B cell (primary cell): ENCODE data around the gene RCOR3. TPM values are rescaled to one million over a fixed set of nuclear protein-coding genes. Genes with fewer than 3 reads are reported as not detected.

Experiments
- ATAC-seq: fragments of 200-7000 bp; cut with Tn5 transposase; one replicate; pipeline ENCODE4 v1.10.0; 2021; ENCODE audit warnings: low read depth, mild to moderate bottlenecking, moderate number of reproducible peaks, moderate library complexity
- CTCF ChIA-PET: fragments of 350-600 bp; sonication (Branson Sonifier 250); formaldehyde crosslinking; loops from one replicate; lab custom pipeline; 2021; ENCODE audit warnings: antibody characterized with exemption, inconsistent platforms; lab: Charles Lee
- POLR2A ChIA-PET: fragments of 350-600 bp; sonication (Branson Sonifier 250); formaldehyde crosslinking; loops from one replicate; lab custom pipeline; 2021; ENCODE audit warnings: antibody characterized with exemption; lab: Charles Lee
- DNase-seq: peaks from one replicate; pipeline ENCODE4 v3.0.0; 2013
- H2AFZ ChIP-seq: 2 replicates; pipeline ENCODE4 v1.6.1; 2012; ENCODE audit warnings: mild to moderate bottlenecking, low read depth, low read length; ENCODE audit not compliant: insufficient read depth, poor library complexity, severe bottlenecking
- H3K27ac ChIP-seq, 2 donors: 1 replicate in 1 of 2; 2 replicates in 1 of 2; pipeline ENCODE4 v1.5.1; 2012 to 2013; ENCODE audit warnings: low read length in 2 of 2, mild to moderate bottlenecking in 2 of 2, moderate library complexity in 1 of 2
- H3K27me3 ChIP-seq, 4 experiments: fragments of 200-600 bp in 1 of 4; sonication (generic) in 1 of 4; replicated peaks in 1 of 4; 1 replicate in 2 of 4; 2 replicates in 2 of 4; pipeline versions ENCODE4 v1.6.1 to v1.7.0; 2013 to 2016; ENCODE audit warnings: low read length in 3 of 4, mild to moderate bottlenecking in 2 of 4, mixed read lengths in 1 of 4, moderate library complexity in 1 of 4; ENCODE audit not compliant: insufficient read depth in 4 of 4, control insufficient read depth in 3 of 4; ENCODE audit errors: control extremely low read depth in 1 of 4
- H3K36me3 ChIP-seq, 2 experiments: replicated peaks in 1 of 2; 1 replicate in 1 of 2; 2 replicates in 1 of 2; pipeline versions ENCODE4 v1.6.1 to v1.7.1; 2013; ENCODE audit warnings: low read length in 1 of 2; ENCODE audit not compliant: insufficient read depth in 2 of 2, control insufficient read depth in 1 of 2; ENCODE audit errors: control extremely low read depth in 1 of 2, extremely low read depth in 1 of 2
- H3K4me1 ChIP-seq, 2 donors: fragments of 200-600 bp in 1 of 2; sonication (generic) in 1 of 2; 1 replicate in 1 of 2; 2 replicates in 1 of 2; pipeline versions ENCODE4 v1.5.1 to v1.6.1; 2013 to 2017; ENCODE audit warnings: low read length in 2 of 2; ENCODE audit not compliant: control insufficient read depth in 2 of 2, insufficient read depth in 2 of 2
- H3K4me2 ChIP-seq: replicated peaks from 2 replicates; pipeline ENCODE3; 2012; ENCODE audit warnings: mild to moderate bottlenecking, low read depth, low read length; ENCODE audit not compliant: poor library complexity, severe bottlenecking
- H3K4me3 ChIP-seq, 5 experiments: fragments of 200-600 bp in 1 of 5; sonication (generic) in 1 of 5; 1 replicate in 3 of 5; 2 replicates in 2 of 5; pipeline versions ENCODE4 v1.5.1 to v1.7.0; 2011 to 2016; ENCODE audit warnings: low read length in 4 of 5, mild to moderate bottlenecking in 4 of 5, low read depth in 2 of 5, control low read depth in 1 of 5, moderate library complexity in 1 of 5; ENCODE audit not compliant: insufficient read depth in 1 of 5; ENCODE audit errors: control extremely low read depth in 1 of 5, extremely low read depth in 1 of 5
- H3K79me2 ChIP-seq: fragments of 200-600 bp; sonication (generic); one replicate; pipeline ENCODE4 v1.6.0; 2016; ENCODE audit warnings: low read length; ENCODE audit not compliant: control insufficient read depth, insufficient read depth
- H3K9ac ChIP-seq: fragments of 200-600 bp; sonication (generic); 2 replicates; pipeline ENCODE4 v1.6.1; 2017; ENCODE audit warnings: mild to moderate bottlenecking, low read length, moderate library complexity
- H3K9me3 ChIP-seq, 3 donors: one replicate each; pipeline versions ENCODE4 v1.6.1 to v1.7.1; 2013; ENCODE audit warnings: low read length in 2 of 3; ENCODE audit not compliant: control insufficient read depth in 2 of 3, insufficient read depth in 1 of 3; ENCODE audit errors: control extremely low read depth in 1 of 3
- H4K20me1 ChIP-seq: 2 replicates; pipeline ENCODE4 v1.6.0; 2012; ENCODE audit warnings: mild to moderate bottlenecking, low read length; ENCODE audit not compliant: insufficient read depth, control insufficient read depth, poor library complexity, severe bottlenecking
- H3K27ac Mint-ChIP-seq: one replicate; pipeline ENCODE4 v1.8.0; 2021; ENCODE audit warnings: mixed read lengths
- H3K27me3 Mint-ChIP-seq: one replicate; pipeline ENCODE4 v1.8.0; 2021; ENCODE audit warnings: mixed read lengths
- H3K4me1 Mint-ChIP-seq: one replicate; pipeline ENCODE4 v1.8.0; 2021; ENCODE audit warnings: mixed read lengths
- H3K4me3 Mint-ChIP-seq: one replicate; pipeline ENCODE4 v1.8.0; 2021; ENCODE audit warnings: mixed read lengths
- H3K9me3 Mint-ChIP-seq: one replicate; pipeline ENCODE4 v1.8.0; 2022; ENCODE audit warnings: mixed read lengths; ENCODE audit not compliant: insufficient read depth
- CTCF ChIP-seq: fragments of 200-600 bp; IDR thresholded peaks from one replicate; pipeline ENCODE4 v1.8.0; 2022; ENCODE audit warnings: antibody characterized with exemption, mild to moderate bottlenecking
- EZH2 ChIP-seq: IDR thresholded peaks from 2 replicates; pipeline ENCODE4 v1.6.1; 2012; ENCODE audit warnings: borderline replicate concordance, low read depth, mild to moderate bottlenecking, moderate library complexity, low read length; ENCODE audit not compliant: insufficient read depth, poor library complexity, severe bottlenecking
- WGBS: methylation state at CpG from one replicate; pipeline ENCODE4 v1.1.5; 2013; ENCODE audit warnings: missing lambda C conversion rate; ENCODE audit not compliant: insufficient coverage; 5-methylcytosine and 5-hydroxymethylcytosine counted together
- intact Hi-C: fragments of 100-400 bp; cut with micrococcal nuclease; formaldehyde crosslinking; loops from one replicate; pipeline ENCODE4 v1.10.0; 2022
- polyA plus RNA-seq: library from polyadenylated mRNA; depleted of rRNA; stranded (reverse); fragments of >200 nt; gene quantifications from 2 replicates; pipeline ENCODE4 v1.2.3, GENCODE V29; 2012
- total RNA-seq, 2 donors: library from RNA; stranded (reverse); fragments of 120-200 nt in 1 of 2; gene quantifications; 1 replicate in 1 of 2; 2 replicates in 1 of 2; pipeline versions ENCODE4 v1.2.3 to v1.2.4, GENCODE V29; 2013 to 2022

Gene RCOR3
- total and polyA plus RNA-seq, 2 donors (not counting 1 experiment from before 2014, with no cell fraction given), result 42.7 to 120 TPM

- no peak for DNase-seq
- Histone ChIP-seq H3K27ac (peak overlapping the region; percentile 87 to 92), H3K4me1 (peaks cover 46 to 52% of the 10 kb centered on the region in 2 donors), H2AFZ (peak overlapping the region; percentile 88), H3K9ac (no peak overlapping the region), H4K20me1 (no peaks in the 10 kb centered on the region), H3K79me2 (peaks cover 73% of the 10 kb centered on the region), H3K4me3 (no peak overlapping the region), H3K27me3 (no peaks in the 10 kb centered on the region), H3K36me3 (peaks cover 0 to 5% of the 10 kb centered on the region in 2 experiments), H3K9me3 (no peaks in the 10 kb centered on the region), H3K4me2 (peak overlapping the region; percentile 81)
- Mint-ChIP-seq H3K4me1 (peaks cover 55% of the 10 kb centered on the region), H3K27me3 (no peaks in the 10 kb centered on the region), H3K27ac (peak overlapping the region; percentile 92), H3K9me3 (no peaks in the 10 kb centered on the region), H3K4me3 (peak overlapping the region; percentile 56)
- POLR2A ChIA-PET, result interaction anchor here (0.6 to 2.8 kb wide), 3 partner anchors 10 to 55 kb away, joined by 6 to 20 read pairs (median 10); no protein-coding TSS in a partner anchor
- CTCF ChIA-PET, result interaction anchor here (0.7 to 13.8 kb wide), 8 partner anchors 18 to 253 kb away, joined by 3 to 333 read pairs (median 12); partner anchors contain the start of gene SLC30A1
- ATAC-seq, result no peak
- 100% methylated on average over 1 of the region's 12 CpGs for WGBS
- no peak for TF ChIP-seq EZH2
- intact Hi-C loops, result loop anchor here (5.0 kb wide), 1 partner anchor 252 kb away; the partner anchor contains the start of gene SLC30A1
Observed at GRCh38 chr1:211324992-211325775, 66.0 kb downstream of the RCOR3 start.

- Histone ChIP-seq H3K4me2 (peak overlapping the region; percentile 81), H3K27me3 (no peaks in the 10 kb centered on the region), H3K79me2 (peaks cover 82% of the 10 kb centered on the region), H3K27ac (peak overlapping the region; percentile 87 to 92), H3K9me3 (no peaks in the 10 kb centered on the region), H3K9ac (peak overlapping the region; percentile 86), H2AFZ (peak overlapping the region; percentile 88), H3K36me3 (peaks cover 0 to 14% of the 10 kb centered on the region in 2 experiments), H4K20me1 (no peaks in the 10 kb centered on the region), H3K4me1 (peaks cover 55 to 62% of the 10 kb centered on the region in 2 donors), H3K4me3 (peak overlapping the region; percentile 22 to 81 (median 69))
- no peak for DNase-seq
- no peak for ATAC-seq
- Mint-ChIP-seq H3K27me3 (no peaks in the 10 kb centered on the region), H3K4me1 (peaks cover 61% of the 10 kb centered on the region), H3K27ac (peak overlapping the region; percentile 98), H3K9me3 (no peaks in the 10 kb centered on the region), H3K4me3 (peak overlapping the region; percentile 94)
- POLR2A ChIA-PET, result interaction anchor here (0.7 to 2.8 kb wide), 4 partner anchors 9 to 1559 kb away, joined by 3 to 20 read pairs (median 4); no protein-coding TSS in a partner anchor
- no peak for TF ChIP-seq EZH2
- TF ChIP-seq CTCF, result no peak
- 73% methylated on average over 5 of the region's 8 CpGs for WGBS
- intact Hi-C loops, result loop anchor here (2.0 to 5.0 kb wide), 2 partner anchors 67 to 251 kb away; partner anchors contain the start of genes RCOR3 and SLC30A1
- CTCF ChIA-PET, result interaction anchor here (1.2 to 13.8 kb wide), 6 partner anchors 17 to 253 kb away, joined by 3 to 333 read pairs (median 12); partner anchors contain the start of gene SLC30A1
Observed at GRCh38 chr1:211326140-211326527, 67.0 kb downstream of the RCOR3 start.
